ENCODE data around the gene PLEKHM1.

The PLEKHM1 gene

DNA sequence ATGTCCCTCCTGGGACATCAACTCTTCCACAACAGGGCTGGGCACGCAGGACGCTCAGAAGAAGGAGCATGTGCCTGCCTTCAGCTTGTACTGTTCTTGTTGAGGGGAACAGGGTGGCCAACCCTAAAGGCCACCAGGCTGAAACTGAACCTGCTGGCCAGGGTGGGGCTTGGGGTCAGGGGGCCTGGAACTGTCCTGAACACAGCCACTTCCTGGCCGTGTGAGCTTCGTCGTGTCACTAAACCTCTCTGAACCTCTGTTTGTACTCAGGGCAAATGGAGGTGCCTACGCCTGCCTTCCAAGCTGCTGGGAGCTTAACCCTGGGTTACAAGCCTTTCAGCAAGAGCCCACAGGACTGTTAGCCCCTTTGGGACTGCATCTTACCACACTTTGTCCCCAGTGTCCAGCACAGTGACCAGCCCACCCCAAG lies 64.5 kb downstream of the PLEKHM1 start:
- DNase-seq, result no peak

DNA sequence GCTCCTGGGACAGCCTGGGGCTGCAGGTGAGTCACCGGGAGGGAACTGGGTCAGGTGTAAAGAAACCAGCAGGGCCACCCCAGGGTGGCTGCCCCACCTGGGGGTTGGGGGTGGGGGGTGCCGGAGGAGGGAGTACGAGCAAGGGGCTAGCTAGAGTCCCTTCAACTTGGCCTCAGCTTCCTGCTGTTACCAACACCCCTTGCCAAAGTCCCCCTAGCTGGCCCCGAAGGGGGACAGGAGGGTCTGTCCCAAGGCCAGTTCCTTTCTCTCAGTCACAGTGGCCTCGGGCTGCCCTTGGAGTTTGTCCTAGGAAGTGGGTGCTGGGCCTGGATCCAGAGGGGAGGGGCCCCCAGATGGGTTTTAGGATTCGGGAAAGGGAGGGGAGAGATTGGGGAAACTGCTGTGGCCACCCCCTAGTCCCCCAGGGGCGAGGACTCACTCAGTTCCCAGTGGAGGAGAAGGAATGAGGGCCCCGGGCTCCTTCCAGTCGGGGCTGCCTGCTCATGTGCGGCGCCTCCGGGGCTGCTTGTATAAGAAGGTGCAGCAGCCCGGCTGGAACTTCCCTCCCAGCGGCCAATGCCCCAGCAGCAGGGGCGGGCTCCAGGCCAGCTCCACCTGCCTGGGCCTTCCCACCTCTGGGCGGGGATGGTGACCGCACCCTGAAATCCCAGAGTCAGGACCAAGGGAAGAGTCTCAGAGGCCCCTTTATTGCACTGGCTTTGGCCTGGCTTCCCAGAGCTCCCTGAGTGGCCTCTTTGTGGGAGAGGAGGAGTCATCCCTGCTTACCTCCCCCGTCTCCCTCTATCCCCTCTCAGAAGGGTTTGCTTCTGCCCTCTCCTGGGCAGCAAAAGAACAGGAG lies 65.2 kb downstream of the PLEKHM1 start:
- peak; percentile 49 to 82 (median 66) for DNase-seq

DNA sequence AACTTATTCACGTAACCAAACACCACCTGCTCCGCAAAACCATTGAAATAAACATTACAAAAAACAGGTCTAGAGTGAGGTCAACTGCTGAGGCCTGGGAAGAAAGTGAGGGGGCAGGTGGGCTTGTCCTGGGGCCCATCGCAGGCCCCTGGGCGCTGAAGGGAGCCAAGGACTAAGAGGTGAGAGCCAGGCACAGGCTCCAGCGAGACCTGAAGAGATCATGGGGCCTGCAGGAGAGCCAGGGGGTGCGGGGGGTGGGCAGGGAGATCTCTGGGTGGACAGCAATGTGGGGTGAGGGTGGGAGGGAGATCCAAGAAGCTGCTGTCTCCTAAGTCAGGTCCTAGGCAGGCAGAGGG lies 65.8 kb downstream of the PLEKHM1 start:
- DNase-seq, result no peak

DNA sequence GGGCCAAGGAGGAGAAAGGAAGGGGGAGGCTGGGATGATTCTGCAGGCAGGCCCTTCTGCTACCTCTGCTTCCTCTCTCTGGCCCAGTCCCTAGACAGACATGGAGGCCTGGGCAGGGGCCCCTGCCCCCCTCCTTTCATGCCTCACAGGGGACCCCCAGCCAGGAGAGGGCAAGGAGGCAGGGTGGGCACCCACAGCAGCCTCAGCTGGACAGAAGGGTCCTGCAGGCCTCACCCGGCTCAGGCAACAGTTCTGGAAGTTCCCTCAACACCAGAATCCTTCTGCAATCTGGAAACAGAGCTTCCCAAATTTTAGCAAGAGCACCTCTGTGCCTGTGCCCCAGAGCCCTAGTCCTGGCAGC lies 66.6 kb downstream of the PLEKHM1 start:
- DNase-seq, result no peak

DNA sequence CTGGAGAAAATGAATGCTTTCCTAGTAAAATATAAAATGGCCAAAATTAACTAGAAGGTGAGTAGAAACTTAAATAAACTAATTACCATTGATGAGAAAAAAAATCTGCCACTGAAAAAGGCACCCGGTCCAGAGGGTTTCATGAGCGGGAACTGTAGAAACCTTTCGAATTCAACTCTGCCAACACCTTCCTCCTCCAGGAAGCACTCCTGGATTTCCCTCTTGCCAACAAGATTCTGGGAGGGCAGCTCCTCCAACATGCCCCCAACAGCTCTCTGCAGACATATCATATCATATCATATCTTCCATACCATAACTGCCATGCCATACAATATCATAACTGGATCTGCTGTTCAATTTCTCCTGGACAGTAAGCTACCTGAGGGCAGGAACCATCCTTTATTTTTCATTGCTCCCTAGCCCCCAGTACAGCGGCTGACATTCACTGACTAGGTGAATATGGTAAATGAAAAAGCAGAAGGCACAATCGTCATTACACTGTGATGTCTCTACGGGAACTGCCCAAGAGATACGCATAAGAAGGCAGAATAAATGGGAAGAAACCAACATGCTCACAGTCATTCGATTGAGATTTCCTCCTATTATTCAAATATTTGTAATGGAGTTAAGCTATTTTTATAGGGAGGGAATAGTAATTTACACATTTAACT lies 67.1 kb downstream of the PLEKHM1 start:
- no peak for DNase-seq

DNA sequence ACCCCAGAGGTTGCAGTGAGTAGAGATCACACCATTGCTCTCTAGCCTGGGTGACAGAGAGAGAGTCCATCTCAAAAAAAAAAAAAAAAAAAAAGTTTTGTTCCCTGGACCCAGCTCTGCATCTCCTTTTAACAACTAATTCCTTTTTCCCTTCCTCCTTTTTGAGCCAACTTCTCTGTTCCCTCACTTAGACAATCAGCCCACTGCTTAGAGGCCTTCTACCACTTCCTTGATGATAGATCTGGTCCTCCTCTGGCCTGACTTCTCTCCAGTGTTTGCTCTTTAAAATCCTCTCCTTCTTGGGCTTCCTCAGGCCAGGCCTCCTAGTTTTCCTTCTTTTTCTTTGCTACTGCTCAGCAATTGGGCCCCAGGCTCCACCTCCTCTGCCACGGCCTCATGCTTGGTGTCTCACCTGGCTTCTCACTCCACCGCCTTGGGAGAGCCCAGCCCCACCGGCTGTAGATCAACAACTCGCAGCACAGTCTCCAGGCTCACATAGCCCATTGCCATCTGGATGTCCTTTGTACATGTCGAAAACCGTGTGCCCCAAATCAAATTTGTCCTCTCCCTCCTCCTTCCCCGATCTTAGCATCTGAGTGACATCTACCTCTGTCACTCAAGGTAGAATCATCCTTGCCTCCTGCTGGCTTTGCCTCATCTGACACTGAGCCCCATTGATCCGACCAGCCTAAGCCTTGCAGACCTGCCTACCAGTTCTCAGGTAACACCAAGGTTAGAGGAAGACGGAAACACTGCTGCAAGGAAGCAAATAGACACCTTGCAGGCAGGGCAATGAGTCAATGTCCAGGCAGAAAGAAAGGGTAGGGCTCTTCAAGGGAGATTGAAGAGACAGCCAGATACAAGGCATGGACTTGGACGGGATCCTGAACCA lies 75.3 kb downstream of the PLEKHM1 start:
- DNase-seq, result no peak

DNA sequence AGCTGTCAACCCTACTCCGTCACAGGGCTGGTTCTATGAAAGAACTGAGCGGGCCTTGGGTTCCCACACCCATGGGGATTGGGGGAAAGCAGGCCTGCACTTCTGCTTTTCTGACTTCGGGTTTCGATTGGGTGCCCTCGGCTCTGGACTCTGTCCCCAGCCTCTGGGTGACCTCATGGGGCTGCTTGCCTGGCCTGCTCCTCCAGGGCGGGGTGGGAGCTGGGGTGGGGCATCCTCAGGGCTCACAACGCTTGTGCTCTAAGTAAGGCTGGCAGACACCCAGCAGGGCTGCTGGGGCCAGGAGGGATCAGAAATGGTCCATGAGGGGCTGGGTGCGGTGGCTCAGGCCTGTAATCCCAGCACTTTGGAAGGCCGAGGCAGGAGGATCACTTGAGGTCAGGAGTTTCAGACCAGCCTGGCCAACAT lies 77.0 kb downstream of the PLEKHM1 start:
- no peak for DNase-seq

DNA sequence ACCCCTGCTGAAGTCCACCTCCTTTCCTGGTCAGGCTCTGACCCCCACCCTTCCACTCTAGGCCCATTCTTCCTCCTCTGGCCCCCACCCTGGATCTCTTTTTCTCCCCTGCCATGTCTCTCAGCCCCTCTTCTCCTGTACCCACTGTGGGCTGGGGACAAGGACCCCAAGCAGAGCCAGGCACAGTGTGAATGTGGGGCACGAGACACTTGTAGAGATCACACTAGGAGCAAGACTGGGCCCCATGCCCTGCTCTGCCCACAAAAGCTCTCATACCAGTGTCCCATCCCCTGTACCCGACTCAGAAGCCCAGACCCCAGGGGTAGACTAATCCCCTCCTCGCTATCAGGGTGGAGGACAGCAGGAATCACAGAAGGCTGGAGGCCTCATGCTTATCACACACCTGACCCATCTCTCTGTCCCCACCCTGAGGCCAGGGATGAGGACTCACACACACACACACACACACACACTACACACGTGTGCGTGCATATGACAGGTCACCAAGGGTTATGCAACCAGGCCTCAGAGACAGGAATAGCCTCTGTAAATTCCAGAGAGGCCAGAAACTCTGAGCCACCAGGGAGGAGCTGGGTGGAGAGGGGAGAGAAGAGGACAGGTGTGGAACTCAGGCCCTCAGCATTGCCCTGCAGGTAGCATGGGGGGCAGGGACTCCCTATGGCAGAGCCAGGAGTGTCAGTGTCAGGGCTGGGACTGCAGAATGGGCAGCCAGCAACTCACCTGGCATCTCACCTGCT lies 79.0 kb downstream of the PLEKHM1 start:
- DNase-seq, result no peak

DNA sequence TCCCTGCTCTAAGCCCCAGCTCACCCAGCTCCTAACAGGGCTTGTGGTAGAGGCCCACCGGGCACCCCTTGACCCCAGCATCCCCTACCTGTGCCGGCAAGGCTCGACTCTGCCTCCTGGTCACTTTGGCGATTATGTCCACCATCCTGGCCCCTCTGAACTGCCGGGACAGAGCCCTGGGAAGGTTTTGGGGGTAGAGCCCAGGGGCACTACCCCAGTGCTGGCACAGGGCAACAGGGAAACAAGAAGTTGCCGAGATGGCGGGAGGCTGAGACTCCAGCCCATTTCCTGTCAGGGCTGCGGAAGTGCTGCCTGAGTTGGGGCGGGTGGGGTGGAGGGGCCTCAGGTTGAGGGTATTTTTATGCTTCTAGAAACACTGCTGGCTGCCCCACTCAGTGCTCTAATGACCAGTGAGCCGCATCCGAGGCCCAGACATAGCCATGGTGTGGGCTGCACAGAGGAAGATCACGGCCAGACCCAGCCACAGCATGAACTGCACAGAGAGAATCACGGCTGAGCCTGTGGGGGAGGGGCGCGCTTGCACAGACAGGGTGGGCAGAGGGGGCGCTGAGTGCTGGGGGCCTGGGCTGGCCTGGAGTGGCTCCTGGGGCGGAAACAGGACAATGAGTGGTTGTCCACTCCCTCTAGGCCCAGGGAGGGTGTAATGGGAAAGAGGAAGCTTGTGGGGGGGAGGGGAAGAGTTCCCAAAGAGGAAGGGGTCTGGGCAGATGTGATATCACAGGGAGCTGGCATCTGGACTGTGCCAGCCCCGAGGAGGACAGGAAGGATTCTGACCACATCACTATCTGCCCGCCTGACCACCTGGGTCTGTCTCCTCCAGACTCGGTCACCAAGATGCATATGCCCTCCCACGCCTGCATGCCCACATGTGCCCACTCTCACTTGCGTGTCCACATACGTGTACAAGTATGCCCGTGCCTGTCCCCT lies 80.1 kb downstream of the PLEKHM1 start:
- DNase-seq, result no peak

DNA sequence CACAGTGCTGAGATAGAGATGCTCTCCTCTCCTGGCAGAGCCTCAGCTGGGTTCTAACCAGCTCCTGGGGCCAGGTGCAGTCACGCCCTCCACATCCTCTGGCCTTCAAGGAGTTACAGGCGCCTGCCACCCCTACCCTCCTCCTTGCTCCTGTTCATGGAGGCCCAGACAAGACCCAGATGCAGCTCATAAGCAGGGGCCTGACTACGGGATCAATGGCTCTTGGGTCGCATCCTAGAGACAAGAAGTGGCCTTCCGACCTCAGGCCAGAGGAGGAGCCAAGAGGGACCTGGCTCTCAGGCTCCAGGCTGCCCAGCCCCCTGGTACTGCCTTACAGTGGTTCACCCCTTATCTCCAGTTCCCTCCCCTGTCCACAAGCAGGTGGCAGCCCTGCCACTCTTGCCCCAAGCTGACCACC lies 80.9 kb downstream of the PLEKHM1 start:
- no peak for DNase-seq

DNA sequence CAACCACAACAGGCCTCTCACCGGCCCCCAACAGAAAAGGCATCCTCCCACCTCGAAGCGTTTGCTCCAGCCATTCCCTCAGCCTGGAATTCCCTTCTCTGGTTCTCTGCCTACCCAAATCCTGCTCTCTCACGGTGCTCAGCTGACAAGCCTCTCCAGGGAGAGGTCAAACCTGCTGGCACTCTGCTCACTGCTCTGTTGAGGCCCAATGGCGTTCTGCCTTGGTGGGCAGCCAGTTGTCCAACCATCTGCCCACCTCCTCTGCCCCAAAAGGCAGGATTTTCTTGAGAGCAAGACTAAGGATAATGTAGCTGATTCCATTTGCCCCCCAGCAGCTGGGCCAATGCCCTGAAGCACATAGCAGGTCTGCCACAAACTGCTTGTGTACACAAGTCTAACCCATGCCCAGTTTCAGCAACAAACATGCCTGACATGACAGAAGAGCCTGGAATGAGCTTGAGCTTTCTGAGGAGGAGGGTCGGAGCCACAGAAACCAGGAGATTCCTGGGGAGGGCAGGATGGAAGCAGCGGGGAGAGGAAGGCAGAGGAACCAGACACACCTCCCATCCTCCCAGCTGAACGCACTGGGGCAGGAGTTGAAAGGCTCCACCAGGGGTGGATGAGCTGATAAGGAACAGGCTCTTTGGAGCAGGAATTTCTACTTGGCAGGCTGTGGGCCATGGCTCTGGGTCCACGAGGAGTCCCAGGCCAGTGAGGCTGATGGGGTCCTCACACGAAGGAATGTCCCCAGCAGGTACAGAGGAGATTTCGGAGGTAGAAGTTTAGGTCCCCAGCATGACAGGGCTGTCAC lies 81.7 kb downstream of the PLEKHM1 start:
- DNase-seq, result no peak

DNA sequence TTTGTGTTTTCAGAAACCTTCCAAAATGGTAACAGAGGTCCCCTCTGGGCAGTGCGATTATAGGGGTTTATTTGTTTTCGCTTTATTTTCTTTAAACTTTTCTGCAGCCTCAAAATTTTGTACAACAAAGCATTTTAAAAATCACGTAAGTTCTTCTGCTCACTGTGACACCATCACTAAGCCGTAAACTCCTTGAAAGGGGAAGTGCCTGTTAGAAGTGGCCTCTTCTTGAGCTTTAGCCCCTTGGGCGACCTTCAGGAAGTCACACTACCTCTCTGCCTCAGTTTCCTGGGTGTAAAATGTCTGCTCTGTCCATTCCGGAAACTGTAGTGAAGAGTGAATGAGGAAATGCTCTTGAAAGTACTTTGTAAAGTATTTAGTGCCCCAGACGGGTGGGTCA lies 84.4 kb downstream of the PLEKHM1 start:
- no peak for DNase-seq

DNA sequence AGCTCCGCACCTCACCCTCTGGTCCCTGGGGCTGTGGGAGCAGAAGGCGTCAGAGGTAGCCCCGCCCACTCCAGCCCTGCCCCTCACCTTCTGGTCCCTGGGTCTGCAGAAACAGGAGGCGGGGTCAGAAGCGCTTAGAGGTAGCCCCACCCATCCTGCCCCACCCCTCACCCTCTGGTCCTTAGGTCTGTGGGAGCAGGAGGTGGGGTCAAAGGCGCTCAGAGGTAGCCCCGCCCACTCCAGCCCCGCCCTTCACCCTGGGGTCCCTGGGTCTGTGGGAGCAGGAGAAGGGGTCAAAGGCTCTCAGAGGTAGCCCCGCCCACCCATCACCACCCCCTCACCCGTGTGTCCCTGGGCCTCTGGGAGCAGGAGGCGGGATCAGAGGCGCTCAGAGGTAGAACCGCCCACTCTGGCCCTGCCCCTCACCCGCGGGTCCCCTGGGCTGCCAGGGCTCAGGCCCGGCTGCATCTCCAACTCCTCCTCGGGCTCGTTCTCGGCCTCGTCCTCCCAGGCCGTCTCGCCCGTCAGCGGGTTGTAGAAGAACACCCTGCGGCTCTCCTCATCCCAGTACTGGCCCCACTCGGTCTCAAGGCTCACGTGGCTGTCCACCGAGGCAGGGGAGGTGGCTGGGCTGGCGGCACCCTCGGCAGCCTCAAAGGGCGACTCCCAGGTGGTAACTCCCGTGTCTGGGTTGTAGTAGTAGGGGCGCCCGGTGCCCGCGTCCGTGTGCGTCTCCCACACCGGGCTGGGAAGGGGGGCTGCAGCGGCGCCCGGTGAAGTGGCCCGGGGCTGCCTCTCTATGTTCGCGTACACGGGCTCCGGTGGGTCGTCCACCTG lies 85.1 kb downstream of the PLEKHM1 start:
- DNase-seq, result no peak

DNA sequence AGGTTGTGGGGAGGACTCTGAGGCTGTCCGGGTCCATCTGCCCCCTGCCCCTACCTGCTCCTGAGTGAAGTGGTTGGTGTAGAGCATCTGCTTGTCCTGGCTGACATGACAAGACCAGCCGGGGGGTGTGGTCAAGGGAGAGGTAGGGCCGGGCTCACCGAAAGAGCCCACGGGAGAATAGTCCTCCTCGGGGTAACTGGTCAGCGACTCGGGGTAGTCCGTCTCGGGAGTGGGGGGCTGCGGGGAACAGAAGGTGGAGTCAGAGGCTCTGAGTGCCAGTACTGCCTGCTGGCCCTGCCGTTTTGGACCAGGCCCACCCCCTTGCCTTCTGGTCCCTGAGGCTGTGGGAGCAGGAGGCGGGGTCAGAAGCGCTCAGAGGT lies 85.7 kb downstream of the PLEKHM1 start:
- DNase-seq, result no peak

DNA sequence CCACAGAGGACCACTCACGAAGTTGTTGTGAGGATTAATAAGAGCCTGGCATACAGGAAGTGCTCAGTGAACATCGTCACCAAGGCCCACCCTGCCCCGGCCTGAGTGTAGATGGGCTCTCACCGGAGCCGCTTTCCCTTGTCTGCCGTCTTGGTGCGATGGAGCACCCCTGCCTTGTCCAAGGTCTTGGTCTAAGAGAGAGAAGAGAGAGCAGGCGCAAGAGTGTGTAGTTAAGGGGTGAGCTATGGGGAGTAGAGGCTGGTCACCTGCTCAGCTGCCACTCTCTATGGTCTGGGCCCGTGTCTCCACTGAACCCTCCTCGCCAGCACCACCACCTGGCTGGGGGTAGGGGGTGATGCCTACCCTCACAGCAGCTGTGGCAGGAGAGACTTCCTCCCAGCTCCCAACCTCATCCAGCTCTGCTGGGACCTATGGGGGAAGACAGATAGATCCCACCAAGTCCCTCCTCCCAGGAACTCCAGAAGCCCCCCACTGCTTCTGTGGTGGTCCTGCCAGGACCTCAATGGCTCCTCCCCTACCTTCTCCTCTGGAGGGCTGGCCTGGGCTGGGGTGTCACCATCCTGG lies 86.5 kb downstream of the PLEKHM1 start:
- DNase-seq, result no peak

DNA sequence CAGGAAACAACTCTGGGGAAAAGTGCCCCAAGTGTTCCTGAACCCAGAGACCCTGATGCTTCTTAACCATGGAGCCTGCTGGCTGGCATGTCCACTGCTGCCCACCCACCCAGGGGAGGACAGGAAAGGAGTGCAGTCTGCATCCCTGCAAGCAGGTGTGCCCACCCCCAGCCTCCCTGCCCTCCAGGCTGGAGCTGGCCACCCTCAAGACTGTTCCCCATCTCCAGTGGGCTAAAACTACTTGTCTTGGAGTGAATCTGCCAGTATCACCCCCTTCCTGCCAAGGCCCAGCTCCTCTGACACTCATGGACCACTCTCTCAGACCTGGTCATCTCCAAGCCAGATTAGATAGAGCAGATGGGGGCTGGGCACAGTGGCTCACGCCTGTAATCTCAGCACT lies 87.6 kb downstream of the PLEKHM1 start:
- DNase-seq, result no peak

DNA sequence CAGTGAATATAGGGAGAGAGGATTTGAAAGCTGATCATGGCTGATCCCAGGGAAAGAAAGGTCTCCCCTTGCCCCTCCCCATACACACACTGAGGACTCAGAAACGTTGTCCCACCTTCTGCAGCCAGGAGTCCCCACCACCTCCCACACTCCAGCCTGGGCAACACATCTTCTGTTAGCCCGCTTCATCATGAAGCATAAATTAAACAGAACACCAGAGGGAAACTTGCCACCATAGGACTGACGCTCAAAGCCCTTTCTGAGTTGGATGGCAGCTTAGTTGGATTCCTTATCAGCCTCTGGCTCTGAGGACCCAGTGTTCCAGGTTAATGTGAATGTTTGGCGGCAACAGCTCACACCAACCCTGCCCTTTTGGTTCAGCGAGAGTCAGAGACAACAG lies 91.7 kb downstream of the PLEKHM1 start:
- no peak for DNase-seq

DNA sequence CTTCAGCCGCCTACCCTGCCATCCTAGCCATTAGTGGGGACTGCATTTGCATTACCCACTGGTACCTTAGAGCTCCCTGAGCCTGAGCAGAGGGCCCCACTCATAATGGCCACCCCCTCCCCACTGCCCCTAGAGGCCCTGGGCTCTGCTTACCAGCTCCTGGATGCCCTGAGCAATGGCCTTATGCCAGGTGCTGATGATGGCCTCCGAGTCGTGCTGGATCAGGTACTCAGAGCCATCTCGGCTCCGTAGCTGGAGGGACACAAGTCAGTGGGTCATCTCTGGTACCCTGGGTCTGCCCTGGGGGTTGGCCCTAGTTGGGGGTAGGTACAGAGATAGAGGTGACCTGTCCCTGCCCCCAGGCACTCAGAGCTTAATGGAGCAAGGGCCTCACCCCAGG lies 92.7 kb downstream of the PLEKHM1 start:
- no peak for DNase-seq

DNA sequence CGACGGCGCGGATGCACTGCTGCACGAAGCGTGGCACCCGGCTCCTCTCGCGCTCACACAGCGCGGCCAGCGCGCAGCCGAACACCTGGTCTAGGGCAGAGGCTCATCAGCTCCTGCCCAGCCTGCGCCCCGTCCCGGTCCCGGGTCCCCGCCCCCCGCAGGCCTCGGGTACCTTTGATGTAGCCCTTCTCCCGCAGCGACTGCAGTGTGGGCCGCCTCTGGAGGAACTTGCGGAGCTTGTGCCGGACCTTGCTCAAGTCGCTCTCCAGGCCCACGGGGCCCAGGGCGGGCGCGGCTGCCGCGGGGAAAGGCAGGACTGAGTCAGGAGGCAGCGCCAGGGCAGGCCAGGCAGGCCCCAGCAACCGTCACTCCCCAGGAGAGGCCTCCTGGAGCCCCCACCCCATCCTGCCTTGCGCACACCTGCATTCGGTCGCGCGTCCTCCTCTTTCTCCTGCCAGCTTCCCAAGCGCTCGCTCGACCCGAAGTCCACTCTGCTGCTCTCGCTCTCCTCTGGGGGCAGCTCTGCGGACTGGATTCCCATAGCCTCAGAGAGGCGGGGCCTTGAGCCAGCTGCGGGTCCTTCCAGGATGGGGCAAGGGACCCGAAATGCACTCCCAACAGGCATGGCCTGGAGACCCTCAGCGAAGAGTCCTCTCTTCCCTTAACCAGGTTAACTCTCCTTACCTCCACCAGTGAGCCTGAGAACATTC lies 93.9 kb downstream of the PLEKHM1 start:
- no peak for DNase-seq

Data from NCI-H1417 (cell line).